ENCODE results near the gene TRIO.
A peak's percentile ranks its signal among the peaks of the same experiment; 100 is the strongest.

TRIO gene

GRCh38 chr5:14330291-14330690, 187.1 kb downstream of the TRIO start:
- DNase-seq (ENCODE audit: low spot score), result no peak

GRCh38 chr5:14330729-14331385, 187.7 kb downstream of the TRIO start:
- DNase-seq (ENCODE audit: low spot score), result no peak

DNA sequence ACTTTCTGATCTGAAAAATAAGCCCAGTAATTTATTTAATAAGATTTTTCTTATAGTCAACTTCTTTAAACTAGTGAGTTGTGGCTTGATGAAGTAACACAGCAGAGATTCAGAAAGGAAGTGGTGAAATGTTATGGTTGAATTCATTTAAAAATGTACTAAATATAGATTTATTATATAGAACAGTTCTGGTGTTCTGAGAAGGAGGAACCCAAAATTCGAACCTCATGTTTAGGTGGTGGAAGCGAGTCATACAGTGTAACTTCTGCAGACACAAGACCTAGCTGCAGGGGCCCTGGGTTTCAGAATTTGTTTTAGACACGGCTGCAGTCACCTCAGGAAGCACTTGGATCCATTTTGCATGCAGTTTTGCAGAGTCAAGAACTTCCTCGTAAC, 188.2 kb downstream of the TRIO start:
- no peak for DNase-seq (ENCODE audit: low spot score)

DNA sequence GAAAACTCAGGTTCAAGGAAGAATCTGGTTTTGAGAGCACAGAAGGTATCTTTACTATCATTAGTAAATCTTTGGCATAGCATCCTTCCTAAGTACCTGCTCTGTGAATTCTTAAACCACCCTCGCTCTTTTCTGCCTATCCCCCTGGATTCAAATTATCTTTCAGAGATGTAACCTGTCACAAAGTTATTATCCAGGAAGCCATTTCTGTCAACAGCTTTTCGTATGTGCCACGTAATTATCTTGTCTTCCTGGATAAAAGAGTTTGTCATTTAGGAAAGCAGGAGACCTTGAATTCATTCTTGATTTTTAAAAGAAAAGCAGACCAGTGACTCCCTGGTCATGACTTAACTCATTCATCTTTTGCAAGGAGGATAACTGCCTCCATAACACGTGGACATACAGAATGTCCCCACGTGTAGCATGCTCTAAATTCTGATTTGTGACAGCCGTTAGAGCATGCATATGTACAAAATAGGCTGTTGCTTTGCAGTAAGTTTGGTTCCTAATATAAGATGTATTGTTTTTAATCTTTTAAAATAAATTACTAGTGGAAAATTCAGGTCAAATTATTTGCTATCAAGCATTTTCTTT, 189.0 kb downstream of the TRIO start:
- DNase-seq (ENCODE audit: low spot score), result no peak

DNA sequence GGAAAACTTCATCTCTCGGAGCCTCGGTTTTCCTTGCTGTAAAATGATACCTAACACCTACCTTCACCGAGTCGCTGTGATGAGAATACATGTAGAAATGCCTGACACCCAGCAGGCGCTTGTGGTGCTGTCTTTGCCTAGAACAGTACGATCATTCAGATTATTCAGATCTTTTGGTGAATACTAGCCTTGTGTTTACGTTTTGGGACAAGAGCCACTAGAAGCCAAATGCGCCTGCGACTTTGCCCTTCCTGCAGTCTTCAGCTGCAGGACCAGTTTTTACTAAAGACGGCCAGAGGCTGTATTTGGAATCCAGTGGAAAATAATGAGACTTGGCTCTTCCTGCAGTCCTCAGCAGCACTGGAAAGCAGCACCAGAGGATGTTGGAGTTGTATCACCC, 189.6 kb downstream of the TRIO start:
- no peak for DNase-seq (ENCODE audit: low spot score)

- no peak for DNase-seq (ENCODE audit: low spot score)
Observed at GRCh38 chr5:14337593-14337992, 194.5 kb downstream of the TRIO start.

DNA sequence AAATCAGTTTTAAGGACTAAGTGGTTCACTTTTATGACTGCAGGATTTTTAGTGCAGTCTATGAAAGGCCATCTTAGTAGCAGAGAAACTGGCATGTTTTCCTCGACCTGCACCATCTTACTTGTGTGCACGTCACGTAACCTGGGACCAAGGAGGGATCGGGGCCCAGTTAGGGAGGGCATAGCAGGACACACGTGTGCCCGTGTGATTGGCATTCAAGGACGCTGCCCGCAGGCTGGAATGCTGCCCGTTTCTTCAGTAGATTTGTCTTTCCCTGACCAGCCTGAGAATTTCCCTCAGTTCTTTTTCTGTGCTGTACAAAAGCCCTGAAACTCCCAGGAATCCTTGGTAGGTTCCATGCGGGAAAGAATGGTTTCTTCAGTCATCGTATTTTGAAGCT, 196.3 kb downstream of the TRIO start:
- DNase-seq (ENCODE audit: low spot score), result no peak

- DNase-seq (ENCODE audit: low spot score), result no peak
Observed at GRCh38 chr5:14341571-14342230, 198.6 kb downstream of the TRIO start.

- DNase-seq (ENCODE audit: low spot score), result no peak
Observed at GRCh38 chr5:14342306-14342705, 199.2 kb downstream of the TRIO start.

DNA sequence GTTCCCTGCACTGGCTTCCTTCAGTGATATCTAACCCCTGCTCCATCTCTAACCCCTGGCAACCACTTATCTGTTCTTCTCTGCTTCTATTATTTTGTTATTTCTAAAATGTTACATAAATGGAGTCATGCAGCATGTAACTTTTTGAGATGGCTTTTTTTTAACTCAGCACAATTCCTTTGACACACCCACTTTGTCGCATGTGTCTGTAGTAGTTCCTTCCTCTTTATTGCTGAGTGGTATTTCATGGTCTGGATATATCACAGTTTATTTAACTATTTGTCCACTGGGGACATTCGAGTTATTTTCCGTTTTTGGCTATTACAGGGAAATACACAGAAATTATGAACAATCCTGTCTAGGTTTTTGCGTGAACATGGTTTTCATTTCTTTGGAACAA, 200.2 kb downstream of the TRIO start:
- no peak for DNase-seq (ENCODE audit: low spot score)

- no peak for DNase-seq (ENCODE audit: low spot score)
Observed at GRCh38 chr5:14347522-14347921, 204.4 kb downstream of the TRIO start.

GRCh38 chr5:14348142-14348541, 205.0 kb downstream of the TRIO start:
- DNase-seq (ENCODE audit: low spot score), result no peak

- no peak for DNase-seq (ENCODE audit: low spot score)
Observed at GRCh38 chr5:14349029-14349428, 205.9 kb downstream of the TRIO start.

GRCh38 chr5:14351086-14351661, 208.0 kb downstream of the TRIO start:
- DNase-seq (ENCODE audit: low spot score), result no peak

- peak; percentile 48 for DNase-seq (ENCODE audit: low spot score)
Observed at GRCh38 chr5:14351845-14352712, 208.9 kb downstream of the TRIO start.

GRCh38 chr5:14353726-14354474, 210.8 kb downstream of the TRIO start:
- DNase-seq (ENCODE audit: low spot score), result no peak

DNA sequence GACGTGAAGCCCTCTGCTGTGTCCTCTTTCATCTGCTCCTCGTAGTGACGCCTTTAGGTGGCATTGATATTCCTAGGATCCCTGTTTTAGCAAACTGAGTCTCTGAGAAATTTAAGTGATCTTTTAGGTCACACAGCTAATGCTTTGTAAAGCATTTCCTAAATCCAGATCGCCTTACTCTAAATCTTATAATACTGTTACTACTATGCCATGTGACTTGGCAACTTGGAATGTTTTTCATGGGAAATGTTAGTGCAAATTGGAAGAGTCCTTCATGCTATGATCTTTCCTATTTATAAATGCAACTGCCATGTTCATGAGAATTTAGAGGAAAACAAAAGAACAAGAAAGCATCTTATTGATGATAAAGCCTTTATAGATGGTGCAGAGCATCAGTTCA, 212.2 kb downstream of the TRIO start:
- DNase-seq (ENCODE audit: low spot score), result no peak

GRCh38 chr5:14356305-14356704, 213.2 kb downstream of the TRIO start:
- DNase-seq (ENCODE audit: low spot score), result no peak

GRCh38 chr5:14357441-14357840, 214.3 kb downstream of the TRIO start:
- no peak for DNase-seq (ENCODE audit: low spot score)

- DNase-seq (ENCODE audit: low spot score), result no peak
Observed at GRCh38 chr5:14357851-14358250, 214.7 kb downstream of the TRIO start.

GRCh38 chr5:14358536-14358935, 215.4 kb downstream of the TRIO start:
- DNase-seq (ENCODE audit: low spot score), result no peak
